Right ventricle myocardium inferior (tissue), 1 donor: ENCODE results near the gene PLCB2. TPM values are rescaled to one million over a fixed set of nuclear protein-coding genes. Genes with fewer than 3 reads are reported as not detected.

Experiments used
- total RNA-seq: library from RNA; stranded (reverse); fragmentation: NEBNext Ultra II Directional; extraction: Animal tissue kit (Norgen Biotek cat#: 25700); gene quantifications from one replicate; pipeline ENCODE4 v1.2.1, GENCODE V29; 2021
- donor health status: DM: no; HTN: yes; CAD: no; lungs with severe emphysema.

The PLCB2 gene
- total RNA-seq, 1 donor from 2014 or later: 8.2 TPM

Other genes starting within 250 kb of the PLCB2 start
- gene BMF, start 199.1 kb downstream of the PLCB2 start, total RNA-seq: 3.2 TPM
- gene BUB1B, start 146.9 kb downstream of the PLCB2 start, total RNA-seq: 2.4 TPM
- 10.1 TPM for gene PAK6, start 68.9 kb downstream of the PLCB2 start, total RNA-seq
- gene ANKRD63, start 24.9 kb downstream of the PLCB2 start, total RNA-seq: 0.92 TPM
- gene INAFM2, start 15.8 kb upstream of the PLCB2 start, total RNA-seq: 55.6 TPM
- gene CCDC9B, start 33.0 kb upstream of the PLCB2 start, total RNA-seq: 162 TPM
- not detected for gene PHGR1, start 43.1 kb upstream of the PLCB2 start, total RNA-seq
- gene DISP2, start 50.3 kb upstream of the PLCB2 start, total RNA-seq: 3.9 TPM
- 8.5 TPM for gene KNSTRN, start 74.8 kb upstream of the PLCB2 start, total RNA-seq
- 88.6 TPM for gene IVD, start 97.9 kb upstream of the PLCB2 start, total RNA-seq
- 17.7 TPM for gene BAHD1, start 133.0 kb upstream of the PLCB2 start, total RNA-seq
- 7.6 TPM for gene CHST14, start 163.0 kb upstream of the PLCB2 start, total RNA-seq